GM23248 (cell line): ENCODE measurements around the gene ATG9B.

Experiments used
- EZH2 ChIP-seq: fragments of 200-600 bp; sonication (generic); IDR thresholded peaks from 2 replicates; pipeline ENCODE4 v1.6.1; 2018; ENCODE audit warnings: antibody characterized with exemption, mild to moderate bottlenecking; ENCODE audit not compliant: insufficient read depth, poor library complexity, severe bottlenecking
- EZH2phosphoT487 ChIP-seq: fragments of 200-600 bp; sonication (generic); IDR thresholded peaks from 2 replicates; pipeline ENCODE4 v1.6.1; 2018; ENCODE audit warnings: antibody characterized with exemption, moderate library complexity, mild to moderate bottlenecking, low read depth; ENCODE audit not compliant: insufficient read depth

- TF ChIP-seq EZH2 (no peak), EZH2phosphoT487 (no peak)
These were observed 1.8 kb upstream of the ATG9B start for GRCh38 chr7:151025924-151026671.
